HepG2 (cell line): ENCODE data around the gene PPP1R1A.

Experiments used
- AKAP8 ChIP-seq: sonication (generic); formaldehyde crosslinking; IDR thresholded peaks from 2 replicates; pipeline ENCODE4 v1.5.1; 2020; ENCODE audit warnings: mild to moderate bottlenecking, missing genetic modification reagents
- CTCF ChIP-seq: sonication (generic); formaldehyde crosslinking; IDR thresholded peaks from 2 replicates; pipeline ENCODE4 v1.5.0; 2020; ENCODE audit warnings: mild to moderate bottlenecking, missing genetic modification reagents, moderate library complexity
- HOXA9 ChIP-seq: sonication (generic); formaldehyde crosslinking; IDR thresholded peaks from 2 replicates; pipeline ENCODE4 v1.8.1; 2022; ENCODE audit warnings: missing genetic modification reagents, mild to moderate bottlenecking, moderate library complexity, borderline replicate concordance
- MYC ChIP-seq: sonication (generic); formaldehyde crosslinking; IDR thresholded peaks from 2 replicates; pipeline ENCODE4 v1.9.0; 2021; ENCODE audit warnings: missing genetic modification reagents, borderline replicate concordance
- NR2C2 ChIP-seq: sonication (generic); formaldehyde crosslinking; IDR thresholded peaks from 2 replicates; pipeline ENCODE4 v1.4.0; 2020; ENCODE audit warnings: missing genetic modification reagents, mild to moderate bottlenecking, moderate library complexity, borderline replicate concordance
- POLR2A ChIP-seq, 2 experiments: IDR thresholded peaks; 2 replicates each; pipeline ENCODE4 v1.6.1; 2011; ENCODE audit warnings: low read depth in 2 of 2, low read length in 2 of 2, mild to moderate bottlenecking in 1 of 2, moderate library complexity in 1 of 2; ENCODE audit not compliant: insufficient read depth in 1 of 2
- POLR2AphosphoS5 ChIP-seq: IDR thresholded peaks from 2 replicates; pipeline ENCODE4 v1.6.1; 2012; ENCODE audit warnings: low read depth, low read length
- SP2 ChIP-seq: sonication (generic); formaldehyde crosslinking; IDR thresholded peaks from 2 replicates; pipeline ENCODE4 v1.5.1; 2020; ENCODE audit warnings: mild to moderate bottlenecking, missing genetic modification reagents
- ZNF441 ChIP-seq: sonication (generic); formaldehyde crosslinking; IDR thresholded peaks from 2 replicates; pipeline ENCODE4 v1.7.0; 2021; ENCODE audit warnings: missing genetic modification reagents, borderline replicate concordance
- ZNF879 ChIP-seq: sonication (generic); formaldehyde crosslinking; IDR thresholded peaks from 2 replicates; pipeline ENCODE4 v1.8.1; 2023; ENCODE audit warnings: missing genetic modification reagents
- TF ChIP-seq, protein P1 (sequence below), 2 experiments: IDR thresholded peaks; 2 replicates each; pipeline ENCODE4 v1.6.1; 2011 to 2012; ENCODE audit warnings: low read length in 2 of 2, borderline replicate concordance in 1 of 2, low read depth in 1 of 2, mild to moderate bottlenecking in 1 of 2, moderate library complexity in 1 of 2

DNA sequence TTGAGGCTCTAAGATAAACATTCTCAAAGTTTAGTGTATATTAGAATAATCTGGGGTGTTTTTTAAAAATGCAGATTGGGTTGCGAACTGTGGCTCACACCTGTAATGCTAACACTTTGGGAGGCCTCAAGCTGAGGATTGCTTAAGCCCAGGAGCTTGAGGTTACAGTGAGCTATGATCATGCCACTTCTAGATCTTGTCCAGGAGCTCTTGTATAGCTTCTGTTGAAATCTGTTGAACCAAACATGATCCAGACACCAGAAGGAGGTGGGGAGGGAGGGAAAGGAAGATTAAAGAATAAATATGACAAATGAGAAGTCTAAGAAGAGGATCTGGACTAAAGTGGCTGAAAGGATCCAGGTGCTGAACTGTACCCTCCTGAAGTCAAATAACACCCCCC, 24.7 kb downstream of the PPP1R1A start:
- no peak for TF ChIP-seq NR2C2
- TF ChIP-seq MYC (CRISPR knock-in tag): no peak
- TF ChIP-seq CTCF (CRISPR knock-in tag): no peak
- TF ChIP-seq AKAP8 (CRISPR knock-in tag): no peak
- TF ChIP-seq, protein P1, sequence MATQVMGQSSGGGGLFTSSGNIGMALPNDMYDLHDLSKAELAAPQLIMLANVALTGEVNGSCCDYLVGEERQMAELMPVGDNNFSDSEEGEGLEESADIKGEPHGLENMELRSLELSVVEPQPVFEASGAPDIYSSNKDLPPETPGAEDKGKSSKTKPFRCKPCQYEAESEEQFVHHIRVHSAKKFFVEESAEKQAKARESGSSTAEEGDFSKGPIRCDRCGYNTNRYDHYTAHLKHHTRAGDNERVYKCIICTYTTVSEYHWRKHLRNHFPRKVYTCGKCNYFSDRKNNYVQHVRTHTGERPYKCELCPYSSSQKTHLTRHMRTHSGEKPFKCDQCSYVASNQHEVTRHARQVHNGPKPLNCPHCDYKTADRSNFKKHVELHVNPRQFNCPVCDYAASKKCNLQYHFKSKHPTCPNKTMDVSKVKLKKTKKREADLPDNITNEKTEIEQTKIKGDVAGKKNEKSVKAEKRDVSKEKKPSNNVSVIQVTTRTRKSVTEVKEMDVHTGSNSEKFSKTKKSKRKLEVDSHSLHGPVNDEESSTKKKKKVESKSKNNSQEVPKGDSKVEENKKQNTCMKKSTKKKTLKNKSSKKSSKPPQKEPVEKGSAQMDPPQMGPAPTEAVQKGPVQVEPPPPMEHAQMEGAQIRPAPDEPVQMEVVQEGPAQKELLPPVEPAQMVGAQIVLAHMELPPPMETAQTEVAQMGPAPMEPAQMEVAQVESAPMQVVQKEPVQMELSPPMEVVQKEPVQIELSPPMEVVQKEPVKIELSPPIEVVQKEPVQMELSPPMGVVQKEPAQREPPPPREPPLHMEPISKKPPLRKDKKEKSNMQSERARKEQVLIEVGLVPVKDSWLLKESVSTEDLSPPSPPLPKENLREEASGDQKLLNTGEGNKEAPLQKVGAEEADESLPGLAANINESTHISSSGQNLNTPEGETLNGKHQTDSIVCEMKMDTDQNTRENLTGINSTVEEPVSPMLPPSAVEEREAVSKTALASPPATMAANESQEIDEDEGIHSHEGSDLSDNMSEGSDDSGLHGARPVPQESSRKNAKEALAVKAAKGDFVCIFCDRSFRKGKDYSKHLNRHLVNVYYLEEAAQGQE (IDR thresholded peaks at IDR 0.05; ENCODE audit: borderline replicate concordance in 1 of 2, low read depth in 1 of 2, low read length in 2 of 2): no peak
- TF ChIP-seq POLR2A (IDR thresholded peaks at IDR 0.05; ENCODE audit: insufficient read depth in 1 of 2, low read depth in 2 of 2, low read length in 2 of 2): no peak
- TF ChIP-seq ZNF879 (CRISPR knock-in tag): no peak
- TF ChIP-seq HOXA9 (CRISPR knock-in tag): no peak
- TF ChIP-seq SP2: no peak
- TF ChIP-seq POLR2AphosphoS5: no peak
- TF ChIP-seq ZNF441: no peak
